OCI-LY3 (cell line): ENCODE data around the gene VAMP8.

ENCODE experiments used
- H2AFZ ChIP-seq: fragments of 200-600, 300-600 bp; shearing (Covaris generic); 2 replicates; pipeline ENCODE4 v1.6.0; 2014; ENCODE audit warnings: antibody characterized with exemption, low read depth, low read length
- H3K27ac ChIP-seq: fragments of 200-600, 300-600 bp; sonication (generic); 2 replicates; pipeline ENCODE4 v1.5.1; 2014; ENCODE audit warnings: mild to moderate bottlenecking, low read length, moderate library complexity, mixed read lengths
- H3K27me3 ChIP-seq: fragments of 200-600, 300-600 bp; sonication (generic); 2 replicates; pipeline ENCODE4 v1.6.1; 2014; ENCODE audit warnings: low read depth, low read length, mixed read lengths
- H3K36me3 ChIP-seq: fragments of 200-600, 300-600 bp; sonication (generic); replicated peaks from 2 replicates; pipeline ENCODE3; 2014; ENCODE audit warnings: low read depth, low read length, mixed read lengths
- H3K4me1 ChIP-seq: fragments of 300-600, 200-600 bp; sonication (generic); 2 replicates; pipeline ENCODE4 v1.6.1; 2014; ENCODE audit warnings: low read length, mixed read lengths
- H3K4me2 ChIP-seq: fragments of 200-600, 300-600 bp; sonication (generic); 2 replicates; pipeline ENCODE4 v1.6.1; 2014; ENCODE audit warnings: low read length, mixed read lengths
- H3K4me3 ChIP-seq: fragments of 300-600, 200-600 bp; sonication (generic); 2 replicates; pipeline ENCODE4 v1.5.1; 2014; ENCODE audit warnings: antibody characterized with exemption, mild to moderate bottlenecking, low read length, moderate library complexity
- H3K79me2 ChIP-seq: fragments of 300-600, 200-600 bp; shearing (Covaris generic); 2 replicates; pipeline ENCODE4 v1.6.1; 2014; ENCODE audit warnings: mild to moderate bottlenecking, low read length, mixed read lengths
- H3K9ac ChIP-seq: fragments of 300-600, 200-600 bp; shearing (Covaris generic); 2 replicates; pipeline ENCODE4 v1.6.0; 2014; ENCODE audit warnings: mild to moderate bottlenecking, low read length, moderate library complexity
- H3K9me3 ChIP-seq: fragments of 200-600, 300-600 bp; shearing (Covaris generic); 2 replicates; pipeline ENCODE4 v1.6.1; 2014; ENCODE audit warnings: low read length, mixed read lengths; ENCODE audit not compliant: insufficient read depth
- H4K20me1 ChIP-seq: fragments of 200-600, 300-600 bp; sonication (generic); 2 replicates; pipeline ENCODE4 v1.6.1; 2016; ENCODE audit warnings: low read length, mixed read lengths; ENCODE audit not compliant: insufficient read depth
- EZH2phosphoT487 ChIP-seq: fragments of 200-600 bp; shearing (Covaris generic); IDR thresholded peaks from 2 replicates; pipeline ENCODE4 v1.6.1; 2018; ENCODE audit warnings: antibody characterized with exemption, mixed run types, low read depth
- TF ChIP-seq, protein P1 (sequence below): fragments of 200-600, 300-600 bp; sonication (generic); IDR thresholded peaks from 2 replicates; pipeline ENCODE4 v1.5.1; 2014; ENCODE audit warnings: antibody characterized with exemption, low read length, low read depth

Gene VAMP8

DNA sequence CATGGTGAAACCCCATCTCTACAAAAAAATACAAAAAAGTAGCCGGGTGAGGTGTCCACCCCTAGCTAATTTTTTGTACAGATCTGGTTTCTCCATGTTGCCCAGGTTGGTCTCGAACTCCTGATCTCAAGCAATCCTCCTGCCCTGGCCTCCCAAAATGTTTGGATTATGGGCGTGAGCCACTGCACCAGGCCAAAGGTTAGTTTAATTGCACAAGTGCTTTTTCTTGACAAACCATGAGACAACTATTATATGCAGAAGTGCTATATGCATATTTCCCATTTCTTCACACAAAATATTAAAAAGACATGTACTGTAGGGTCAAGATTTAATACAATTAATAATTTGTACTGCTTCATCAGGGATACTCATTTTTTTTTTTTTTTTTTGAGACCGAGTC lies 11.1 kb upstream of the VAMP8 start:
- TF ChIP-seq, protein P1, sequence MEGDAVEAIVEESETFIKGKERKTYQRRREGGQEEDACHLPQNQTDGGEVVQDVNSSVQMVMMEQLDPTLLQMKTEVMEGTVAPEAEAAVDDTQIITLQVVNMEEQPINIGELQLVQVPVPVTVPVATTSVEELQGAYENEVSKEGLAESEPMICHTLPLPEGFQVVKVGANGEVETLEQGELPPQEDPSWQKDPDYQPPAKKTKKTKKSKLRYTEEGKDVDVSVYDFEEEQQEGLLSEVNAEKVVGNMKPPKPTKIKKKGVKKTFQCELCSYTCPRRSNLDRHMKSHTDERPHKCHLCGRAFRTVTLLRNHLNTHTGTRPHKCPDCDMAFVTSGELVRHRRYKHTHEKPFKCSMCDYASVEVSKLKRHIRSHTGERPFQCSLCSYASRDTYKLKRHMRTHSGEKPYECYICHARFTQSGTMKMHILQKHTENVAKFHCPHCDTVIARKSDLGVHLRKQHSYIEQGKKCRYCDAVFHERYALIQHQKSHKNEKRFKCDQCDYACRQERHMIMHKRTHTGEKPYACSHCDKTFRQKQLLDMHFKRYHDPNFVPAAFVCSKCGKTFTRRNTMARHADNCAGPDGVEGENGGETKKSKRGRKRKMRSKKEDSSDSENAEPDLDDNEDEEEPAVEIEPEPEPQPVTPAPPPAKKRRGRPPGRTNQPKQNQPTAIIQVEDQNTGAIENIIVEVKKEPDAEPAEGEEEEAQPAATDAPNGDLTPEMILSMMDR = no peak
- TF ChIP-seq EZH2phosphoT487 = no peak
- Histone ChIP-seq H3K4me1 (peaks cover 14% of the 10 kb centered on the region), H3K4me2 (no peak overlapping the region), H4K20me1 (no peaks in the 10 kb centered on the region), H3K27me3 (peaks cover 9% of the 10 kb centered on the region), H3K4me3 (no peak overlapping the region), H3K27ac (no peak overlapping the region), H3K79me2 (no peaks in the 10 kb centered on the region), H2AFZ (no peak overlapping the region), H3K9me3 (no peaks in the 10 kb centered on the region), H3K9ac (no peak overlapping the region), H3K36me3 (no peaks in the 10 kb centered on the region)

- H3K36me3 ChIP-seq = no peaks in the 10 kb centered on the region
- H3K4me3 ChIP-seq = no peak overlapping the region
- no peak overlapping the region for H3K4me2 ChIP-seq
- no peak overlapping the region for H3K27ac ChIP-seq
- H2AFZ ChIP-seq = no peak overlapping the region
- H3K27me3 ChIP-seq = peaks cover 4% of the 10 kb centered on the region; the same call in 1 of the 2 replicates
- H4K20me1 ChIP-seq = no peaks in the 10 kb centered on the region
- no peaks in the 10 kb centered on the region for H3K9me3 ChIP-seq
- TF ChIP-seq EZH2phosphoT487 = no peak
- TF ChIP-seq, protein P1 = no peak
- peaks cover 19% of the 10 kb centered on the region for H3K4me1 ChIP-seq
- H3K79me2 ChIP-seq = no peaks in the 10 kb centered on the region
- no peak overlapping the region for H3K9ac ChIP-seq
Observed at GRCh38 chr2:85575739-85576138, 1.6 kb upstream of the VAMP8 start.

DNA sequence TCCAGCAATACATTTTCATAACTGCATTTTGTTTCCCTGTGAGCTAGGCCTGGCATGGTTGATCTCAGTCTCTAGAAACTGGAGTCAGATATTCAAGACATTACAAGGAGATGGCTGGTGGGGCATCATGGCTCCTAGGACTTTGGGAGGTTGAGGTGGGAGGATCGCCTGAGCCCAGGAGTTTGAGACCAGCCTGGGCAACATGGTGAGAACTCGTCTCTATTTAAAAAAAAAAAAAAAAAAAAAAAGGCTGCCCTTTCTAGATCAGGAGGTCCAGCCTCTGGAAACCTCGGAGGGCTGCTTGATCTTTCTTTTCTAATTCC lies 362 bp upstream of the VAMP8 start:
- peak overlapping the region; percentile 71 for H2AFZ ChIP-seq
- H3K36me3 ChIP-seq = no peaks in the 10 kb centered on the region
- no peaks in the 10 kb centered on the region for H3K27me3 ChIP-seq
- H3K79me2 ChIP-seq = no peaks in the 10 kb centered on the region
- H3K9ac ChIP-seq = peak overlapping the region; percentile 59
- H4K20me1 ChIP-seq = no peaks in the 10 kb centered on the region
- H3K9me3 ChIP-seq = no peaks in the 10 kb centered on the region
- H3K27ac ChIP-seq = no peak overlapping the region
- peak overlapping the region; percentile 75 for H3K4me3 ChIP-seq
- peak overlapping the region; percentile 78 for H3K4me2 ChIP-seq
- peaks cover 19% of the 10 kb centered on the region for H3K4me1 ChIP-seq
- TF ChIP-seq, protein P1 = no peak
- no peak for TF ChIP-seq EZH2phosphoT487

DNA sequence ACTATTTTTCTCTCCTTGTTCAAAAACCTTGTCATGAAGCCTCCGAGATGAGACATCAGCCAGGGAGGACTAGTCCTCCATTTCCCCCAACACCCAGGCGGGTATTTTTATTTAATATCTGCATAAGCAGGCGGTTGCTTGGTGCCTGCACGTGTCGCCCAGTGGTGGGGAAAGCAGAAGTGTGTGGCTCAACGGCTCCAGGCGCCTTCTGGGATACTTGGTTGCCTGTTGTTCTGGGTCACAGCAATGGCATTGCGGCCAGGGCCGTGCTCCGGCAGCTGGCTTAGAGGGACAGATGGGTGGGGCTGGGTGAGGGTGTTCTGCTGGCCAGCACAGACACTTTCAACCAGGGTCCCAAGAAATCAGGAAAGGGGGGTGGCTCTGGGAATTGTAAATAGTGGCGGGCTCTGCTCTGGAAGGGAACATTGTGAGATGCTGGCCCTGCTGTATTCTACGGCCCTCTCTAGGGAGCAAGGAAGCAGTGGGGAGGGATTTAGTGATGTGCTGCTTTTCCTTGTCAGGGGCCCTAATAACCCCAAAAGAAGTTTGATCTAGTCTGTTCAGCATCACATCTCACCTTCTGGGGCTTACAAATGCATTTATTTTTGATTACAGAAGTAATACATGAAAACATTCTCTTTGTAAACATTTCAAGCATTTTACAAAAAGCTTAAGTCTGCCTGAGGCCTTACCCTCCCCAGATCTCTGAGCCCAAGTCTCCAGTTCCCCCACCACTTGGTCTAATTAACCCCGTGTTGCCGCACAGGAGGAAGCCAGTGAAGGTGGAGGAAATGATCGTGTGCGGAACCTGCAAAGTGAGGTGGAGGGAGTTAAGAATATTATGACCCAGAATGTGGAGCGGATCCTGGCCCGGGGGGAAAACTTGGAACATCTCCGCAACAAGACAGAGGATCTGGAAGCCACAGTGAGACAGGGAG lies 1.1 kb downstream of the VAMP8 start:
- peaks cover 19% of the 10 kb centered on the region for H3K4me1 ChIP-seq
- H3K79me2 ChIP-seq = no peaks in the 10 kb centered on the region
- H3K9me3 ChIP-seq = no peaks in the 10 kb centered on the region
- H3K9ac ChIP-seq = peak overlapping the region; percentile 59
- H2AFZ ChIP-seq = peak overlapping the region; percentile 71; the same call in 1 of the 2 replicates
- H3K27ac ChIP-seq = no peak overlapping the region
- peak overlapping the region; percentile 75 for H3K4me3 ChIP-seq
- no peaks in the 10 kb centered on the region for H3K36me3 ChIP-seq
- peak overlapping the region; percentile 78 for H3K4me2 ChIP-seq
- no peaks in the 10 kb centered on the region for H4K20me1 ChIP-seq
- TF ChIP-seq, protein P1 = no peak
- no peak for TF ChIP-seq EZH2phosphoT487
- no peaks in the 10 kb centered on the region for H3K27me3 ChIP-seq
